HEK293 (cell line): Measurements from ENCODE around the gene SLC5A1.

Source experiments
- CTCF ChIA-PET: fragments of 350-600 bp; formaldehyde crosslinking; extraction: SDS; loops from one replicate; lab custom pipeline; 2021; ENCODE audit warnings: antibody characterized with exemption; lab: Yijun Ruan, JAX
- POLR2A ChIA-PET: fragments of 300-600 bp; formaldehyde crosslinking; extraction: SDS; loops from one replicate; lab custom pipeline; 2020; ENCODE audit warnings: antibody characterized with exemption, inconsistent platforms; lab: Yijun Ruan, JAX
- H3K27ac ChIP-seq: fragments of 200-500 bp; sonication (Bioruptor generic); 2 replicates; pipeline ENCODE4 v1.5.1; 2014; ENCODE audit warnings: low read depth, low read length, control low read depth, inconsistent platforms; ENCODE audit errors: extremely low read depth
- H3K36me3 ChIP-seq, 2 experiments: fragments of 200-500 bp in 1 of 2; sonication (Bioruptor generic) in 1 of 2; 1 replicate in 1 of 2; 2 replicates in 1 of 2; pipeline ENCODE4 v1.5.1; 2014 to 2017; ENCODE audit warnings: inconsistent platforms in 2 of 2, low read length in 2 of 2; ENCODE audit not compliant: control insufficient read depth in 2 of 2, insufficient read depth in 1 of 2
- H3K4me1 ChIP-seq: fragments of 200-500 bp; sonication (Bioruptor generic); 2 replicates; pipeline ENCODE4 v1.5.1; 2014; ENCODE audit warnings: mild to moderate bottlenecking, low read length, inconsistent platforms; ENCODE audit not compliant: control insufficient read depth, insufficient read depth
- H3K4me3 ChIP-seq: 2 replicates; pipeline ENCODE4 v1.5.1; 2011; ENCODE audit warnings: low read depth, mild to moderate bottlenecking, control low read depth, low read length, moderate library complexity
- H3K9me3 ChIP-seq: fragments of 200-500 bp; sonication (Bioruptor generic); 2 replicates; pipeline ENCODE4 v1.5.1; 2014; ENCODE audit warnings: low read depth, low read length, inconsistent platforms; ENCODE audit not compliant: control insufficient read depth, insufficient read depth
- EGR2 ChIP-seq: fragments of 450-650 bp; formaldehyde crosslinking; IDR thresholded peaks from 2 replicates; pipeline ENCODE4 v1.5.1; 2016; ENCODE audit warnings: low read depth, missing biosample characterization, missing genetic modification characterization
- KLF10 ChIP-seq: fragments of 450-650 bp; IDR thresholded peaks from 2 replicates; pipeline ENCODE4 v1.5.1; 2018; ENCODE audit warnings: missing biosample characterization, mild to moderate bottlenecking, missing genetic modification characterization
- OVOL3 ChIP-seq: fragments of 450-650 bp; formaldehyde crosslinking; IDR thresholded peaks from 2 replicates; pipeline ENCODE4 v1.5.1; 2016; ENCODE audit warnings: missing biosample characterization, missing genetic modification characterization
- PRDM4 ChIP-seq: fragments of 450-650 bp; formaldehyde crosslinking; IDR thresholded peaks from 2 replicates; pipeline ENCODE4 v1.5.1; 2017; ENCODE audit warnings: missing biosample characterization, missing genetic modification characterization
- SP3 ChIP-seq: fragments of 450-650 bp; formaldehyde crosslinking; IDR thresholded peaks from 2 replicates; pipeline ENCODE4 v1.5.1; 2016; ENCODE audit warnings: missing biosample characterization, missing genetic modification characterization
- ZNF10 ChIP-seq: fragments of 450-650 bp; formaldehyde crosslinking; IDR thresholded peaks from 2 replicates; pipeline ENCODE4 v1.5.1; 2017; ENCODE audit warnings: missing biosample characterization, missing genetic modification characterization
- ZNF133 ChIP-seq: fragments of 450-650 bp; formaldehyde crosslinking; IDR thresholded peaks from 2 replicates; pipeline ENCODE4 v1.5.1; 2016; ENCODE audit warnings: missing biosample characterization, missing genetic modification characterization
- ZNF146 ChIP-seq: fragments of 450-650 bp; formaldehyde crosslinking; IDR thresholded peaks from 2 replicates; pipeline ENCODE4 v1.5.1; 2016; ENCODE audit warnings: missing biosample characterization, missing genetic modification characterization
- ZNF148 ChIP-seq: fragments of 450-650 bp; formaldehyde crosslinking; IDR thresholded peaks from 2 replicates; pipeline ENCODE4 v1.5.0; 2017; ENCODE audit warnings: missing biosample characterization, missing genetic modification characterization, borderline replicate concordance
- ZNF155 ChIP-seq: fragments of 450-650 bp; formaldehyde crosslinking; IDR thresholded peaks from 2 replicates; pipeline ENCODE4 v1.5.1; 2016; ENCODE audit warnings: missing biosample characterization, missing genetic modification characterization
- ZNF248 ChIP-seq: fragments of 450-650 bp; formaldehyde crosslinking; IDR thresholded peaks from 2 replicates; pipeline ENCODE4 v1.5.1; 2017; ENCODE audit warnings: missing biosample characterization, missing genetic modification characterization
- ZNF274 ChIP-seq, 2 experiments: fragments of 200-500 bp in 1 of 2; fragments of 450-650 bp in 1 of 2; sonication (Bioruptor generic) in 1 of 2; formaldehyde crosslinking in 1 of 2; IDR thresholded peaks; 2 replicates each; pipeline versions ENCODE4 v1.5.1 to v1.6.1; 2014 to 2016; ENCODE audit warnings: borderline replicate concordance in 1 of 2, inconsistent platforms in 1 of 2, low read length in 1 of 2, missing biosample characterization in 1 of 2, missing genetic modification characterization in 1 of 2
- ZNF302 ChIP-seq: fragments of 450-650 bp; formaldehyde crosslinking; IDR thresholded peaks from 2 replicates; pipeline ENCODE4 v1.5.1; 2016; ENCODE audit warnings: missing biosample characterization, missing genetic modification characterization, low read depth
- ZNF423 ChIP-seq: fragments of 450-650 bp; formaldehyde crosslinking; IDR thresholded peaks from 2 replicates; pipeline ENCODE4 v1.5.1; 2016; ENCODE audit warnings: missing biosample characterization, missing genetic modification characterization
- ZNF530 ChIP-seq: fragments of 450-650 bp; formaldehyde crosslinking; IDR thresholded peaks from 2 replicates; pipeline ENCODE4 v1.5.1; 2016; ENCODE audit warnings: low read depth, missing biosample characterization, missing genetic modification characterization
- ZNF544 ChIP-seq: fragments of 450-650 bp; formaldehyde crosslinking; IDR thresholded peaks from 2 replicates; pipeline ENCODE4 v1.5.0; 2017; ENCODE audit warnings: missing biosample characterization, missing genetic modification characterization
- ZNF645 ChIP-seq: fragments of 450-650 bp; formaldehyde crosslinking; IDR thresholded peaks from 2 replicates; pipeline ENCODE4; 2016; ENCODE audit warnings: missing biosample characterization, missing genetic modification characterization
- ZNF660 ChIP-seq: fragments of 450-650 bp; IDR thresholded peaks from 2 replicates; pipeline ENCODE4 v1.5.1; 2018; ENCODE audit warnings: missing biosample characterization, mild to moderate bottlenecking, missing genetic modification characterization
- ZNF670 ChIP-seq: fragments of 450-650 bp; formaldehyde crosslinking; IDR thresholded peaks from 2 replicates; pipeline ENCODE4 v1.5.1; 2016; ENCODE audit warnings: missing biosample characterization, missing genetic modification characterization, low read depth
- ZNF677 ChIP-seq: fragments of 450-650 bp; IDR thresholded peaks from 2 replicates; pipeline ENCODE4 v1.5.0; 2018; ENCODE audit warnings: missing biosample characterization, mild to moderate bottlenecking, missing genetic modification characterization, moderate library complexity
- ZNF747 ChIP-seq: fragments of 450-650 bp; formaldehyde crosslinking; IDR thresholded peaks from 2 replicates; pipeline ENCODE4 v1.5.1; 2016; ENCODE audit warnings: missing biosample characterization, missing genetic modification characterization
- ZNF791 ChIP-seq: fragments of 450-650 bp; formaldehyde crosslinking; IDR thresholded peaks from 2 replicates; pipeline ENCODE4 v1.5.1; 2016; ENCODE audit warnings: missing biosample characterization, missing genetic modification characterization
- TF ChIP-seq, protein P1 (sequence below): fragments of 450-650 bp; formaldehyde crosslinking; IDR thresholded peaks from 2 replicates; pipeline ENCODE4 v1.5.1; 2016; ENCODE audit warnings: missing biosample characterization, missing genetic modification characterization
- TF ChIP-seq, protein P2 (sequence below): fragments of 450-650 bp; formaldehyde crosslinking; IDR thresholded peaks from 2 replicates; pipeline ENCODE4 v1.5.1; 2016; ENCODE audit warnings: missing biosample characterization, missing genetic modification characterization, low read depth

The SLC5A1 gene

GRCh38 chr22:31995807-31996206 lies 47.3 kb upstream of the SLC5A1 start:
- Histone ChIP-seq H3K9me3 (no peaks in the 10 kb centered on the region), H3K4me3 (no peak overlapping the region), H3K4me1 (no peaks in the 10 kb centered on the region), H3K36me3 (no peaks in the 10 kb centered on the region), H3K27ac (no peak overlapping the region)
- ChIA-PET CTCF (interaction anchor here (0.6 to 1.3 kb wide), 3 partner anchors 18 to 301 kb away, joined by 3 read pairs; no protein-coding TSS in a partner anchor), POLR2A (no interaction called here)
- no peak for TF ChIP-seq ZNF670
- TF ChIP-seq ZNF530: no peak
- no peak for TF ChIP-seq ZNF544 (tag by site-specific recombination)
- no peak for TF ChIP-seq ZNF302 (tag by site-specific recombination)
- TF ChIP-seq KLF10 (tag by site-specific recombination): no peak
- no peak for TF ChIP-seq ZNF133 (tag by site-specific recombination)
- TF ChIP-seq PRDM4 (tag by site-specific recombination): no peak
- TF ChIP-seq, protein P1, sequence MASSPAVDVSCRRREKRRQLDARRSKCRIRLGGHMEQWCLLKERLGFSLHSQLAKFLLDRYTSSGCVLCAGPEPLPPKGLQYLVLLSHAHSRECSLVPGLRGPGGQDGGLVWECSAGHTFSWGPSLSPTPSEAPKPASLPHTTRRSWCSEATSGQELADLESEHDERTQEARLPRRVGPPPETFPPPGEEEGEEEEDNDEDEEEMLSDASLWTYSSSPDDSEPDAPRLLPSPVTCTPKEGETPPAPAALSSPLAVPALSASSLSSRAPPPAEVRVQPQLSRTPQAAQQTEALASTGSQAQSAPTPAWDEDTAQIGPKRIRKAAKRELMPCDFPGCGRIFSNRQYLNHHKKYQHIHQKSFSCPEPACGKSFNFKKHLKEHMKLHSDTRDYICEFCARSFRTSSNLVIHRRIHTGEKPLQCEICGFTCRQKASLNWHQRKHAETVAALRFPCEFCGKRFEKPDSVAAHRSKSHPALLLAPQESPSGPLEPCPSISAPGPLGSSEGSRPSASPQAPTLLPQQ: no peak
- TF ChIP-seq ZNF423 (tag by site-specific recombination): no peak
- TF ChIP-seq ZNF660 (tag by site-specific recombination): no peak
- no peak for TF ChIP-seq ZNF274 (IDR thresholded peaks at IDR 0.05; ENCODE audit: low read length)
- no peak for TF ChIP-seq ZNF274 (tag by site-specific recombination; IDR thresholded peaks at IDR 0.05; ENCODE audit: borderline replicate concordance)

DNA sequence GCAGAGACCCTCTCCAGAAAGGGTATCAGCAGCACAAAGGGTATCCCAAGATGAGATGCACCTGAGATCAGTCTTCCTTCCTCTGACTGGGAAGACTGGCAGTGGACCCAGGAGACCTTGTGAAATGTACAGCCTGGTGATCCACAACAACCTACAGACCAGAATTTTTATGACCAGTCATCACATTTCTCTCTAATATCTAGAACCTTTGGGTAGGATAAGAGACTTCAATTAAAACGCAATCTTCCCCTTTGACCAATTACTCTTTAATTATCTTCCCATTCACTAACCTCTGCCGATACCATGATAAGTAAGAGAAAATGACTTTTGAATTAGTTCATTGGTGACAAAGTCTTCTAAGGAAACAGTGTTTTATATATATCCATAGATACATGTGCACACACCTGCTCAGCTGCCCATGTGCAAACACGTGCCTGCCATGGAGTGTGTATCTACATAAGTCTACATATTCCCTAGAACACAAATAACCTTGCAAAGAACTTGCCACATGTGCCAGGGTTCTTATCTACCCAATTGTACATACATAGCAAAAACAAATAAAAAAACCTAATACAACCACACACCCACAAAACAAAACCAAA lies 44.2 kb upstream of the SLC5A1 start:
- Histone ChIP-seq H3K4me1 (no peaks in the 10 kb centered on the region), H3K4me3 (no peak overlapping the region), H3K9me3 (no peaks in the 10 kb centered on the region), H3K27ac (no peak overlapping the region), H3K36me3 (no peaks in the 10 kb centered on the region)
- CTCF ChIA-PET: interaction anchor here (1.1 kb wide), 1 partner anchor 22 kb away, joined by 3 read pairs; no protein-coding TSS in a partner anchor
- POLR2A ChIA-PET: no interaction called here
- TF ChIP-seq ZNF747 (tag by site-specific recombination) (no peak), ZNF677 (no peak), ZNF146 (tag by site-specific recombination) (no peak), ZNF248 (no peak), EGR2 (tag by site-specific recombination) (no peak), ZNF155 (no peak), OVOL3 (tag by site-specific recombination) (no peak), ZNF10 (tag by site-specific recombination) (no peak), ZNF148 (tag by site-specific recombination) (no peak), ZNF791 (tag by site-specific recombination) (no peak), ZNF530 (no peak), ZNF645 (tag by site-specific recombination) (no peak), SP3 (tag by site-specific recombination) (no peak)
- TF ChIP-seq, protein P2, sequence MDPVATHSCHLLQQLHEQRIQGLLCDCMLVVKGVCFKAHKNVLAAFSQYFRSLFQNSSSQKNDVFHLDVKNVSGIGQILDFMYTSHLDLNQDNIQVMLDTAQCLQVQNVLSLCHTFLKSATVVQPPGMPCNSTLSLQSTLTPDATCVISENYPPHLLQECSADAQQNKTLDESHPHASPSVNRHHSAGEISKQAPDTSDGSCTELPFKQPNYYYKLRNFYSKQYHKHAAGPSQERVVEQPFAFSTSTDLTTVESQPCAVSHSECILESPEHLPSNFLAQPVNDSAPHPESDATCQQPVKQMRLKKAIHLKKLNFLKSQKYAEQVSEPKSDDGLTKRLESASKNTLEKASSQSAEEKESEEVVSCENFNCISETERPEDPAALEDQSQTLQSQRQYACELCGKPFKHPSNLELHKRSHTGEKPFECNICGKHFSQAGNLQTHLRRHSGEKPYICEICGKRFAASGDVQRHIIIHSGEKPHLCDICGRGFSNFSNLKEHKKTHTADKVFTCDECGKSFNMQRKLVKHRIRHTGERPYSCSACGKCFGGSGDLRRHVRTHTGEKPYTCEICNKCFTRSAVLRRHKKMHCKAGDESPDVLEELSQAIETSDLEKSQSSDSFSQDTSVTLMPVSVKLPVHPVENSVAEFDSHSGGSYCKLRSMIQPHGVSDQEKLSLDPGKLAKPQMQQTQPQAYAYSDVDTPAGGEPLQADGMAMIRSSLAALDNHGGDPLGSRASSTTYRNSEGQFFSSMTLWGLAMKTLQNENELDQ (tag by site-specific recombination): no peak
